Hepatocyte (in vitro differentiated cells): Measurements from ENCODE around the gene CROCC.

Experiments
- EZH2 ChIP-seq: fragments of 200-600 bp; sonication (generic); IDR thresholded peaks from 2 replicates; pipeline ENCODE4 v1.6.1; 2016; ENCODE audit warnings: antibody characterized with exemption, mild to moderate bottlenecking, borderline replicate concordance
- EZH2phosphoT487 ChIP-seq: fragments of 200-600 bp; sonication (generic); IDR thresholded peaks from one replicate; pipeline ENCODE4 v1.6.1; 2018; ENCODE audit warnings: antibody characterized with exemption, mild to moderate bottlenecking, low read depth, moderate library complexity; ENCODE audit not compliant: unreplicated experiment, severe bottlenecking
- TF ChIP-seq, protein P1 (sequence below): fragments of 200-600 bp; sonication (generic); IDR thresholded peaks from 2 replicates; pipeline ENCODE4 v1.5.1; 2016; ENCODE audit warnings: antibody characterized with exemption, mild to moderate bottlenecking; ENCODE audit not compliant: poor library complexity

GRCh38 chr1:17020502-17020901 is 98.8 kb downstream of the CROCC start:
- TF ChIP-seq, protein P1, sequence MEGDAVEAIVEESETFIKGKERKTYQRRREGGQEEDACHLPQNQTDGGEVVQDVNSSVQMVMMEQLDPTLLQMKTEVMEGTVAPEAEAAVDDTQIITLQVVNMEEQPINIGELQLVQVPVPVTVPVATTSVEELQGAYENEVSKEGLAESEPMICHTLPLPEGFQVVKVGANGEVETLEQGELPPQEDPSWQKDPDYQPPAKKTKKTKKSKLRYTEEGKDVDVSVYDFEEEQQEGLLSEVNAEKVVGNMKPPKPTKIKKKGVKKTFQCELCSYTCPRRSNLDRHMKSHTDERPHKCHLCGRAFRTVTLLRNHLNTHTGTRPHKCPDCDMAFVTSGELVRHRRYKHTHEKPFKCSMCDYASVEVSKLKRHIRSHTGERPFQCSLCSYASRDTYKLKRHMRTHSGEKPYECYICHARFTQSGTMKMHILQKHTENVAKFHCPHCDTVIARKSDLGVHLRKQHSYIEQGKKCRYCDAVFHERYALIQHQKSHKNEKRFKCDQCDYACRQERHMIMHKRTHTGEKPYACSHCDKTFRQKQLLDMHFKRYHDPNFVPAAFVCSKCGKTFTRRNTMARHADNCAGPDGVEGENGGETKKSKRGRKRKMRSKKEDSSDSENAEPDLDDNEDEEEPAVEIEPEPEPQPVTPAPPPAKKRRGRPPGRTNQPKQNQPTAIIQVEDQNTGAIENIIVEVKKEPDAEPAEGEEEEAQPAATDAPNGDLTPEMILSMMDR, result no peak
- TF ChIP-seq EZH2phosphoT487, result no peak
- TF ChIP-seq EZH2, result no peak
